Thyroid gland (tissue), 4 donors: ENCODE data around the gene NDUFB2.

Experiments used
- POLR2A ChIP-seq, 2 donors: fragments of 450-650 bp; IDR thresholded peaks; one replicate each; pipeline ENCODE4 v1.6.1; 2017; ENCODE audit warnings: antibody characterized with exemption in 2 of 2, mild to moderate bottlenecking in 2 of 2, moderate library complexity in 1 of 2
- TF ChIP-seq, protein P1 (sequence below), 6 experiments: fragments of 200-600 bp in 3 of 6; fragments of 450-650 bp in 3 of 6; sonication (generic) in 3 of 6; IDR thresholded peaks; one replicate each; pipeline ENCODE4 v1.5.1; 2016 to 2019; ENCODE audit warnings: antibody characterized with exemption in 6 of 6, mild to moderate bottlenecking in 2 of 6, inconsistent platforms in 1 of 6, moderate library complexity in 1 of 6

DNA sequence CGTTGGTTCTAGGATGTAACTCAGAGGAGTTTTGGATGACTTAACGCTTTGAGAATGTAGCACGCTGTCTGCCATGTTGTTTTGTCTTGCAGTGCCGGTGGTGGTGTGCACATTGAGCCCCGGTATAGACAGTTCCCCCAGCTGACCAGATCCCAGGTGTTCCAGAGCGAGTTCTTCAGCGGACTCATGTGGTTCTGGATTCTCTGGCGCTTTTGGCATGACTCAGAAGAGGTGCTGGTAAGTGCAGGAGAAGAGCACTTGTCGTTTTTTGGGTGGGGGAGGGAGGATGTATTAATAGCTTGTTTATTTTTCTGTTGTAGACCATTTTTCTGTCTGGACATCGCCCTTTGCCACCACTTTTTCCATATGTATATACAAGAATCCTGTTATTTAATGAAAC is 6.3 kb downstream of the NDUFB2 start:
- TF ChIP-seq, protein P1, sequence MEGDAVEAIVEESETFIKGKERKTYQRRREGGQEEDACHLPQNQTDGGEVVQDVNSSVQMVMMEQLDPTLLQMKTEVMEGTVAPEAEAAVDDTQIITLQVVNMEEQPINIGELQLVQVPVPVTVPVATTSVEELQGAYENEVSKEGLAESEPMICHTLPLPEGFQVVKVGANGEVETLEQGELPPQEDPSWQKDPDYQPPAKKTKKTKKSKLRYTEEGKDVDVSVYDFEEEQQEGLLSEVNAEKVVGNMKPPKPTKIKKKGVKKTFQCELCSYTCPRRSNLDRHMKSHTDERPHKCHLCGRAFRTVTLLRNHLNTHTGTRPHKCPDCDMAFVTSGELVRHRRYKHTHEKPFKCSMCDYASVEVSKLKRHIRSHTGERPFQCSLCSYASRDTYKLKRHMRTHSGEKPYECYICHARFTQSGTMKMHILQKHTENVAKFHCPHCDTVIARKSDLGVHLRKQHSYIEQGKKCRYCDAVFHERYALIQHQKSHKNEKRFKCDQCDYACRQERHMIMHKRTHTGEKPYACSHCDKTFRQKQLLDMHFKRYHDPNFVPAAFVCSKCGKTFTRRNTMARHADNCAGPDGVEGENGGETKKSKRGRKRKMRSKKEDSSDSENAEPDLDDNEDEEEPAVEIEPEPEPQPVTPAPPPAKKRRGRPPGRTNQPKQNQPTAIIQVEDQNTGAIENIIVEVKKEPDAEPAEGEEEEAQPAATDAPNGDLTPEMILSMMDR (IDR thresholded peaks at IDR 0.05) = no peak
- no peak for TF ChIP-seq POLR2A (IDR thresholded peaks at IDR 0.05)
